Suppressor macrophage treated with lipopolysaccharide for 1 hour (primary cell): Measurements from ENCODE around the gene PTPRN2.
"Not testable (repeated sequence)": the region's sequence is repeated elsewhere in the genome, so short reads cannot be mapped to it uniquely, and the experiment has no call there.

Source experiments
- DNase-seq, 3 donors: peaks; one replicate each; pipeline ENCODE4 v3.0.0-alpha.2; 2020 to 2022

PTPRN2 gene

DNA sequence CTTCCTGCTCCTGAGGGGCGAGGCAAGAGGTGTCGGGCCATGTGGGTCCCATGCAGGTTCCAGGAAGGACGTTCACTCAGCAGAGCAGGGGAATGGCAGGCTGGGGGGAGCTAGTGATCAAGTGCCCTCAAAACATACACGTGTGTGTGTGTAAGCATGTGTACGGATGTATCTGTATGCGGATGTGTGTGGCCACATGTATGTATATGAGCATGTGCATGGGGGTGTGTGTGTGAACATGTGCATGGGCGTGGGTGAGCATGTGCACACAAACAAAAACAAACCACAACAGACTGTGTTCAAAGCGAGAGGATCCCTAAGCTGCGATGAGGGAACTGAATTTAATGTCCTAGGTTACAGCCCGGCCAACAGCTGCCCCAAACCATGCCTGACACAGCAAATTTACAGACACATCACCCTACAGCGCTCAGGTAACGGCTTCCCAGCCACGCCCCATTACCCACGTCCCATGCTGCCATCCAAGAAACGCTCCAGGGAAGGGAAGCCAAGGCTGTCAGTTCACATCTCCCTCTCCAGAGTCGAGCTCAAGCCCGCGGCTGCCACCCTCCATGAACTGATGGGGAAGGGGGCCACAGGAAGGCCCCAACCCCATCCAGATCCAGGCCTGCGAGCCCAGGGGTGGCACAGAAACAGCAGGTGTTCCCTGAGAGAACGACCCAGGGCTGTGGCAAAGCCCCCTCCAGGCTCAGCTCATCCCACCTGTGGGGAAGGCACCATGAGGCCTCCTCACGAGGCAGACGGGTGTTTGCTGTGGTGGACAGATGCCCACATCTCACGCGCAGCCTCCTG lies 56.6 kb downstream of the PTPRN2 start:
- DNase-seq: no peak

DNA sequence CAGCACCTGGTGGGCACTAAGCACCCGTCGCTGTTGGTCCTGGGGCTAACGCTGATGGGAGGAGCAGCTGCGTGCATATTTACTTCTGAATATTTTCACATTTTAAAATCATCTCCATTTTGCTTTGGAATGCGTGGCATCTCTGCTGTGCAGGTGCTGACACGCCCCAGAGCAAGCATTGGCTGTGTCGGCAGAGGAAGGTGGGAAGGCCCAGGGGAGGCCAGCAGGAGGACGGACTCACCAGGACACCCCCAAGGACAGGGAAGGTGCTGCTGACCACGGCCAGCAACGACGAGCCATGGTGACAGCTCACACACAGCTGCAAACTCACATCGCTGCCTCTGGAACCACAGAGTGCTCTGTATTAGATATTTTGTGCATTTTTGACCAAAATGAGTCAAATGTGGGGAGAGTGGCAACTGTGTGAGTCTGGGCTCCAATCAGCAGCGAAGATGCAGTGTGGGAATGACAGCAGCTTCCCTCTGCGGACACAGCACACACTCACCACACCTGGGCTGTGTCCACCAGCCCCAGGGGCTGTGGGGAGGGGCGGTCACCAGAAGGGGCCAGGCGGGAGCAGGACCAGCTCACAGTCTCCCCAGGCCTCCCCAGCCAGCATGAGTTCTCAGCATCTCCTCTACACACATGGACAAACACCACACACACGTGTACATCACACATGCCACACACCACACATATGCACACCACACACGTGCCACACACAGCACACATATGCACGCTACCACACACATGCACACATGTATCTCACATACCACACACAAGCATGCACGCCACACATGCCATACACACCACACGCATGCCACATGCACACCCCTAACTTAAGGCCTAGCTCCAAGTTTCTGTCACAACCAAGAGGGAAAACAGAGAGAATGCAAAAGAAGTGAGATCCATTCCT lies 58.2 kb downstream of the PTPRN2 start:
- no peak for DNase-seq

DNA sequence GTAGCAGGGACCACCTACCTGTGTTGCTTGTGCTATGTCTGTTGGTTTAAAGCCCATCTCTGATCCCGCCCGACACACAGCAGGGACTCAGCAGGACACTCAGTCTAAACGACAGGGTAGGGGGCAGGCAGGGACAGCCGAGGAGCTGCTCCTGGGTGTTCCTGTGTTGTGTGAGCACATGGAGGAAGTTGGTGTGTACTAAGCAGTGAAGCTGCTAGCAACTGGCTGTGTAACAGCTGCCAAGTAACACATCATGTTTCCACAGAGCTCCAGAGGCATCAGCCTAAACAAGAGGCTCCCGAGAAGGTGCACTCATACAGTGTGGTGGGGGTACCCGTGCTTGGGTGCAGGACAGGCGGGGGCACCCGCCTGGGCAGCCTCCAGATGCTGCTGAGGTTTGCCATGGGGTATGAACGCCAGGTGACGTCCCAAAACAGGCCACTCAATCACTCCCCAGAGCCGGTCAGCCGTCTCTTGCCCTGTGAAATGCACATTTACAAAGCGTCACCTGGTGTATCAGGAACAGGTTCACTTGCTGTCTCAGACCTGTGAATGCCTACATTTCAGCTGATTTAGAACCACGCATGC lies 59.6 kb downstream of the PTPRN2 start:
- DNase-seq: no peak

DNA sequence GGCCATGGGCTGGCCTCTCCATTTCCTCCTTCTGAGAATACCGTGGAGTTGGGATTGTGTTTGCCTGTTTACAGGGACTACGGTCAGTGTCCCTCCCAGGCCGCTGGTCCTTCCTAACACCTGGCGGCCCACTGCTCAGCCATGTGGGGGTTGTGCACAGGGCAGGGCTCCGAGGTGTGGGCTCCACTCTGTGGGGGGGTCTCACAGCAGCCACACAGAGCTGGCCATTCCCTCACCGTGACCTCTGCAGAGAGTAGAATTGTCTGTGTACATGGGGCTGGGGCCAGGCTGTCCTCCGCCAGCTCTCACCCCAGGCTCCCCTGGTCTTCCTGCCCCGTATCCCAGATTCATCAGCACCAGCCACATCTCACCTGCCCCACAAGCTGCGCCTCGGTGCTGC lies 60.1 kb downstream of the PTPRN2 start:
- DNase-seq: no peak

DNA sequence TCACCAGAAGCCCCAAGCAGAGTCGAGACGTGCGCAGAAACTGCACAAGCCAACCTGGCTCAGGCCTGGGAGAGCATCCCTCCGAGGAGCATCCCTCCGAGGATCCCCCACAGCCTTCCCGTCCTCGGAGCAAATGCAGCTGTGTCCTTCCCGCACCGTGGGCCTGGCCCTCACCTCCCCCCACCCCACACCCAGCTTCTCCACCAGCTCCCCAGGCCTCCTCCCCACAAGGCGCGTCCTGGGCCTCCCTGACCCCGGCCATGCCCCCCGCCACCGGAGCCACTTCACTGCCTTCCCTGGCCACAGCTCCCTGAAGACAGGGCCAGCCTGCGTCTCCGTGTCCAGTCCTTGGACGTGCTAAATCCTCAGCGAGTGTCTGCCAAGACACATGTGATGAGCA lies 60.6 kb downstream of the PTPRN2 start:
- no peak for DNase-seq

- DNase-seq: no peak
Observed at GRCh38 chr7:158526531-158526930, 61.1 kb downstream of the PTPRN2 start.

GRCh38 chr7:158525648-158526484 lies 61.8 kb downstream of the PTPRN2 start:
- no peak for DNase-seq

DNA sequence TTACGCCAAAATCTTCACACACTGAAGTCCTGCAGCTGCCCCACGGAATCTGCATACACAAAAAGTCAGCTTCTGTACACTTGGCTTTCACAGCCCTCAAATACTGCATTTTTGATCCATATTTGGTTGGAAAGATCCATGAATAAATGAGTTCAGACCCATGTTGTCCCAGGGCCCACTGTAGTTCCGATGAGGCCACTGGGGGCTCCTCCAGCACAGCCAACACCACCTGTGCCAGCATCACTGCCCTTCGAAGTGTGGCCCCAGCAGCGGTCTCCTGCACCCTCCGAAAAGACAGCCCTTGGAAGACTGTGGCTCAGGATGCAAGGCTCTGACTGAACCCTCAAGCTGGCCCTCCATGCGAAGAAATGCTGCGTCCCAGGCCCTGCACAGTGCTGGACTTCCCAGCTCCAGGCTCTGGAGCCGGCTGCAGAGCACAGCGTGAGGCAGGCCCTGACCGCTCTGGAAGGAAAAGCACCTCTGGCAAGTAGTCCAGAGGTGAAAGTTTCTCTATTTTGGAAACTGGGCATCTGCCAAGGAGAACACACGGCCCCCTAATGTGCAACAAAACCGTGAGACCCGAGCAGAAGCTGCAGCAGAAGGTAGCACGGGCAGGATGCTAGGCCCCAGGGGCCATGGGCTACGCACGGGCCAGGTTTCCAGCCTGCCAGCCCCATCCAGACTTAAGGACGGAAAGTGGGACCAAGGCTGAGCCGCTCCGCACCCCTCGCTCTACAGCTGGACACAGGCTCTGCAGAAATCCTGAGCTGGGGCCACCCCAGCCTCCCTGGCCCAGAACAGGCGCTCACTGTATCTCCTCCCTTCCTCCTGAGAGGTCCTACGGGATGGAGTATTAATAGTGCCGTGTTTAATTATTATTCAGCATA lies 62.6 kb downstream of the PTPRN2 start:
- no peak for DNase-seq

DNA sequence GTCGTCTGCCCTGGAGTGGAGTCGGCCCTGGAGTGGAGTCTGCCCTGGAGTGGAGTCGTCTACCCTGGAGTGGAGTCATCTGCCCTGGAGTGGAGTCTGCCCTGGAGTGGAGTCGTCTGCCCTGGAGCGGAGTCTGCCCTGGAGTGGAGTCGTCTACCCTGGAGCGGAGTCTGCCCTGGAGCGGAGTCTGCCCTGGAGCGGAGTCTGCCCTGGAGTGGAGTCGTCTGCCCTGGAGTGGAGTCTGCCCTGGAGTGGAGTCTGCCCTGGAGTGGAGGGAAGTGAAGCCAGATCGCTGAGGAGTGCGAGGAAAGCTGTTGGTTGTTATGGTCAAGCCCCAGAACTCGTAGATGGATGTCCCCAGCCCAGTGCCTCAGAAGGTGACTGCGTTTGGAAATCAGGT lies 63.3 kb downstream of the PTPRN2 start:
- DNase-seq: not testable (repeated sequence)

DNA sequence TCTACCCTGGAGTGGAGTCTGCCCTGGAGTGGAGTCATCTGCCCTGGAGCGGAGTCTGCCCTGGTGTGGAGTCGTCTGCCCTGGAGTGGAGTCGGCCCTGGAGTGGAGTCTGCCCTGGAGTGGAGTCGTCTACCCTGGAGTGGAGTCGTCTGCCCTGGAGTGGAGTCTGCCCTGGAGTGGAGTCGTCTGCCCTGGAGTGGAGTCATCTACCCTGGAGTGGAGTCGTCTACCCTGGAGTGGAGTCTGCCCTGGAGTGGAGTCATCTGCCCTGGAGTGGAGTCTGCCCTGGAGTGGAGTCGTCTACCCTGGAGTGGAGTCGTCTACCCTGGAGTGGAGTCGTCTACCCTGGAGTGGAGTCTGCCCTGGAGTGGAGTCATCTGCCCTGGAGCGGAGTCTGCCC lies 63.7 kb downstream of the PTPRN2 start:
- not testable (repeated sequence) for DNase-seq

- DNase-seq: not testable (repeated sequence)
Observed at GRCh38 chr7:158523165-158523856, 64.3 kb downstream of the PTPRN2 start.

DNA sequence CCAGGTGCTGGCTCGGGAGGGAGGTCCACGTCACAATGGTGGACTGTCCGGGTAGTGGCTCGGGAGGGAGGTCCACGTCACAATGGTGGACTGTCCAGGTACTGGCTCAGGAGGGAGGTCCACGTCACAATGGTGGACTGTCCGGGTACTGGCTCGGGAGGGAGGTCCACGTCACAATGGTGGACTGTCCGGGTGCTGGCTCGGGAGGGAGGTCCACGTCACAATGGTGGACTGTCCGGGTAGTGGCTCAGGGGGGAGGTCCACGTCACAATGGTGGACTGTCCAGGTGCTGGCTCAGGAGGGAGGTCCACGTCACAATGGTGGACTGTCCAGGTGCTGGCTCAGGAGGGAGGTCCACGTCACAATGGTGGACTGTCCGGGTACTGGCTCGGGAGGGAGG lies 65.8 kb downstream of the PTPRN2 start:
- DNase-seq: not testable (repeated sequence)

GRCh38 chr7:158520825-158521224 lies 66.8 kb downstream of the PTPRN2 start:
- no peak for DNase-seq

- DNase-seq: peak; percentile 37 to 58 (median 53)
Observed at GRCh38 chr7:158519633-158520174, 67.9 kb downstream of the PTPRN2 start.

- no peak for DNase-seq
Observed at GRCh38 chr7:158518980-158519632, 68.5 kb downstream of the PTPRN2 start.

DNA sequence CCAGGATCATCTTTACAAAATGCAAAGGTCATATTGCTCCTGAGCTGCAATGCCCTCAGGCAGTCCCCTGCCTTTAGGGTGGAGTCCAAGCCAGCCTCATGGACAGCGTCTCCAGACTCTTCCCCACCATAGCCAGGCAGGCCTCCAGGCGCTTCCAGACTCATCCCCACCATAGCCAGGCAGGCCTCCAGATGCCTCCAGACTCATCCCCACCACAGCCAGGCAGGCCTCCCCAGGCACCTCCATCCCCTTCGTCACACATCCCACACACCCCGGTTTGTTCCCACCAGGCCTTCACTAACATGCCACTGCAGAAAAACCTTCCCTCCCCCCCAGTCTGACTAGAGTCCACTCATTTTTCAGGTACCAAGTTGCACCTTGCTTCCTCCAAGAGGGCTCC lies 70.1 kb downstream of the PTPRN2 start:
- DNase-seq: no peak

DNA sequence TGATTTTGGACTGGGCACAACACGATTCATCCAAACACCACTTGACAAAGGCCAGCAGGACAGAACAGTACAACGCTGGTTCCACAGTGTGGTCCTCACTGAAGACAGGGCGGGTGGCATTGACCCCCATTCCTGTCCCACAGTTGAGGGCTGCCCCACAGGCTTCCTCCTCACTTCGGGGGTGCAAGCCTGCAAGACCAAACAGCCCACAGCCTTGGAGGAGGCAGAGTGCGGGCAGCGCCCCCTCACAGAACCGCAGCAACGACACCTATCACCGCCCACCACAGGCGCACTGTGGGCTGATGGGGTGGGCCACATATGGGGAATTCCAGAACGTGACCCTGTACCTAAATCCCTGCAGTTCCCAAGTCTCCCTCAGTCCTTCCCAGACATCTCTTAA lies 70.6 kb downstream of the PTPRN2 start:
- DNase-seq: no peak

DNA sequence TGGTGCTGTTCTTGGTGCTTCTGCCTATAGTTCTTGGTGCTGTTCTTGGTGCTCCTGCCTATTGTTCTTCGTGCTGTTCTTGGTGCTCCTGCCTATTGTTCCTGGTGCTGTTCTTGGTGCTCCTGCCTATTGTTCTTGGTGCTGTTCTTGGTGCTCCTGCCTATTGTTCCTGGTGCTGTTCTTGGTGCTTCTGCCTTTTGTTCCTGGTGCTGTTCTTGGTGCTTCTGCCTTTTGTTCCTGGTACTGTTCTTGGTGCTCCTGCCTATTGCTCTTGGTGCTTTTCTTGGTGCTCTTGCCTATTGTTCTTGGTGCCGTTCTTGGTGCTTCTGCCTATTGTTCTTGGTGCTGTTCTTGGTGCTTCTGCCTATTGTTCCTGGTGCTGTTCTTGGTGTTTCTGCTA lies 71.1 kb downstream of the PTPRN2 start:
- DNase-seq: no peak

- no peak for DNase-seq
Observed at GRCh38 chr7:158512869-158513268, 74.8 kb downstream of the PTPRN2 start.

GRCh38 chr7:158512042-158512441 lies 75.6 kb downstream of the PTPRN2 start:
- no peak for DNase-seq
